Body of pancreas (tissue), 4 donors: ENCODE results near the gene ABCA10.

ENCODE experiments used
- CTCF ChIP-seq, 7 experiments: fragments of 450-650 bp in 4 of 7; fragments of 200-600 bp in 3 of 7; sonication (generic) in 3 of 7; IDR thresholded peaks; one replicate each; pipeline ENCODE4 v1.5.1; 2016 to 2019; ENCODE audit warnings: antibody characterized with exemption in 7 of 7
- POLR2A ChIP-seq, 3 donors: fragments of 450-650 bp; IDR thresholded peaks; one replicate each; pipeline ENCODE4 v1.6.1; 2016; ENCODE audit warnings: antibody characterized with exemption in 3 of 3, mild to moderate bottlenecking in 2 of 3

DNA sequence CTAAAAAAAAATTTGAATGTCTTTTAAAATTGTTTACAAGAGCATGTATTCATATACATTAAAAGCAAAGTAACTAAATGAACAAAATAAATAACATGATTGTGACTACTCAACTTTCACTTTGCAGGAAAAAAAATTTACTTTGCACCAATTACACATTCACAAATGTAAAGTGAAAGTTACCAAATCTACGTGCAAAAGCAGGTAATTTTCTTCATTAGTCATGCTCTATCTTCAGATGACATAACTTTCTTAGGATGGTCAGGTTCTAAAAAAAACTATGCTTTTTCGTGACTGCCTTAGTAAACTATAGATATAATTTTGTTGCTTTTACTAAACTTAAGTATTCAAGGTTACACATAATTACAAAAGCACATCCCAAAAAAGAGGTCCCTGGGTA is 17.0 kb upstream of the ABCA10 start:
- TF ChIP-seq CTCF (IDR thresholded peaks at IDR 0.05) (no peak), POLR2A (IDR thresholded peaks at IDR 0.05) (no peak)
